Right lobe of liver (tissue), 4 donors: ENCODE measurements around the gene CRISPLD2.

ENCODE experiments used
- CTCF ChIP-seq, 4 donors: fragments of 200-600 bp in 3 of 4; fragments of 450-650 bp in 1 of 4; IDR thresholded peaks; one replicate each; pipeline versions ENCODE4 v1.5.1 to v1.8.0; 2016 to 2022; ENCODE audit warnings: antibody characterized with exemption in 4 of 4, mild to moderate bottlenecking in 2 of 4
- POLR2A ChIP-seq: fragments of 450-650 bp; IDR thresholded peaks from one replicate; pipeline ENCODE4 v1.6.1; 2017; ENCODE audit warnings: antibody characterized with exemption, mild to moderate bottlenecking
- donor health status: DM: no; HTN: no; CAD: no.
- donor health status: DM: no; HTN: no; CAD: no.
- donor health status: DM: no; HTN: yes; CAD: no.

DNA sequence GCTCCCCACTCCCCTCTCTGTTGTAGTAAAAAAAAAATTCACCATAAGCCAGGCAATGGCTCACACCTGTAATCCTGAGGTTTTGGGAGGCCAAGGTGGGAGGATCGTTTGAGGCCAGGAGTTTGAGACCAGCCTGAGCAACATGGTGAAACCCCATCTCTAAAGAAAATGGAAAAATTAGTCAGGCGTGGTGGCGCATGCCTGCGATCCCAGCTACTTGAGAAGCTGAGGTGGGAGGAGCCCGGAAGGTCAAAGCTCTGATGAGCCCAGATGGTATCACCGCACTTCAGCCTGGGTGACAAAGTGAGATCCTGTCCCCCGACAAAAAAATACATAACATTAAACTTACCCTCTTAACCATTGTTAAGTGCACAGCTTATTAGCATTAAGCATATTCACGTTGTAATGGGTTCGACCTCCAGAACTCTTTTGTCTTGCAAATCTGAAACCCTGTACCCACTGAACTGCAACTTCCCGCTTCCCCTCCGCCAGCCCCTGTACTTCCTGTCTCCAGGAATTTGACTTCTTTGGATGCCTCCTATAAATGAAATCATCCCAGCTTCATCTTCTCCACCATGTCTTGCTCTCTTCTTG is 66.8 kb downstream of the CRISPLD2 start:
- TF ChIP-seq CTCF (IDR thresholded peaks at IDR 0.05) (no peak), POLR2A (no peak)
